ENCODE measurements around the gene UBL4B.

UBL4B gene

DNA sequence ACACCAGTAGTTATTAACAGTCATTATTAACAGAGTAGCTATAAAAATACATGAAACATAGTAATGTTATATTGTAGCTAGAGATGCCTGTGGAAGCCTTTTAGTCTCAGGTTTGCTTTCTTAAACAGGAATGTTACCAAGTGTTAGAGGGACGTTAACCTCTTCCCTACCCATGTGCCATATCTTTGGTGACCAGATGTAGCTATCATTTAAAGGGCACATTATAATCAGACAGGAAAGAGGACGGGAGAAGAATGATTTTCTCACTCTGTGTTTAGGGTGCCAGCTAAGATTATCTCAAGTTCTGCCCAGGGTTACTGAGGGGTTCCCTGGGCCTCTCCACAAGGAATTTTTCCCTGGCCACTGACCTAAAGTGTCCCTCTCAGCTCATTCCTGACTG, 20.9 kb upstream of the UBL4B start:
- POLR2A ChIA-PET: no interaction called here
- peaks cover 0 to 19% (median 8%) of the 10 kb centered on the region in 5 experiments for H3K27me3 ChIP-seq (replicated peaks in 2 of 5; ENCODE audit: control insufficient read depth in 4 of 5, insufficient read depth in 5 of 5, low read length in 4 of 5)
- WGBS (ENCODE audit: insufficient coverage): 78% methylated on average over 2 of the region's 2 CpGs
- no peak overlapping the region for H3K4me3 ChIP-seq (ENCODE audit: control insufficient read depth in 1 of 7, extremely low read depth in 1 of 7, insufficient read depth in 4 of 7, low read depth in 2 of 7, low read length in 6 of 7)
- no peak overlapping the region for H3K27ac ChIP-seq (ENCODE audit: insufficient read depth in 1 of 2, low read depth in 1 of 2, low read length in 2 of 2, poor library complexity in 1 of 2, severe bottlenecking in 2 of 2)
- H3K36me3 ChIP-seq (ENCODE audit: control insufficient read depth in 4 of 4, insufficient read depth in 4 of 4, low read length in 3 of 4): no peaks in the 10 kb centered on the region
- DNase-seq: no peak
- CTCF ChIA-PET: interaction anchor here (0.8 to 7.8 kb wide), 10 partner anchors 10 to 71 kb away, joined by 3 to 176 read pairs (median 10); partner anchors contain the start of genes ALX3 and UBL4B
- peaks cover 0 to 3% (median 0%) of the 10 kb centered on the region in 5 experiments for H3K9me3 ChIP-seq (ENCODE audit: control extremely low read depth in 1 of 5, control insufficient read depth in 4 of 5, insufficient read depth in 2 of 5, low read depth in 1 of 5, low read length in 4 of 5)
- H3K4me1 ChIP-seq (ENCODE audit: control extremely low read depth in 1 of 4, control insufficient read depth in 4 of 4, insufficient read depth in 4 of 4, low read length in 3 of 4): peaks cover 0 to 7% (median 4%) of the 10 kb centered on the region in 4 experiments

GRCh38 chr1:110091791-110092190, 20.5 kb upstream of the UBL4B start:
- no peak for DNase-seq
- Histone ChIP-seq H3K9me3 (ENCODE audit: control extremely low read depth in 1 of 5, control insufficient read depth in 4 of 5, insufficient read depth in 2 of 5, low read depth in 1 of 5, low read length in 4 of 5) (peaks cover 0 to 3% (median 0%) of the 10 kb centered on the region in 5 experiments), H3K36me3 (ENCODE audit: control insufficient read depth in 4 of 4, insufficient read depth in 4 of 4, low read length in 3 of 4) (no peaks in the 10 kb centered on the region), H3K4me3 (ENCODE audit: control insufficient read depth in 1 of 7, extremely low read depth in 1 of 7, insufficient read depth in 4 of 7, low read depth in 2 of 7, low read length in 6 of 7) (no peak overlapping the region), H3K27me3 (replicated peaks in 2 of 5; ENCODE audit: control insufficient read depth in 4 of 5, insufficient read depth in 5 of 5, low read length in 4 of 5) (peaks cover 0 to 16% (median 4%) of the 10 kb centered on the region in 5 experiments), H3K27ac (ENCODE audit: insufficient read depth in 1 of 2, low read depth in 1 of 2, low read length in 2 of 2, poor library complexity in 1 of 2, severe bottlenecking in 2 of 2) (no peak overlapping the region), H3K4me1 (ENCODE audit: control extremely low read depth in 1 of 4, control insufficient read depth in 4 of 4, insufficient read depth in 4 of 4, low read length in 3 of 4) (peaks cover 0 to 7% (median 4%) of the 10 kb centered on the region in 4 experiments)
- 100% methylated on average over 3 of the region's 3 CpGs for WGBS (ENCODE audit: insufficient coverage)
- ChIA-PET POLR2A (no interaction called here), CTCF (interaction anchor here (0.8 to 7.8 kb wide), 10 partner anchors 10 to 71 kb away, joined by 3 to 176 read pairs (median 10); partner anchors contain the start of genes ALX3 and UBL4B)

- Histone ChIP-seq H3K9me3 (ENCODE audit: control extremely low read depth in 1 of 5, control insufficient read depth in 4 of 5, insufficient read depth in 2 of 5, low read depth in 1 of 5, low read length in 4 of 5) (peaks cover 0 to 3% (median 0%) of the 10 kb centered on the region in 5 experiments), H3K36me3 (ENCODE audit: control insufficient read depth in 4 of 4, insufficient read depth in 4 of 4, low read length in 3 of 4) (no peaks in the 10 kb centered on the region), H3K4me1 (ENCODE audit: control extremely low read depth in 1 of 4, control insufficient read depth in 4 of 4, insufficient read depth in 4 of 4, low read length in 3 of 4) (peaks cover 0 to 7% (median 4%) of the 10 kb centered on the region in 4 experiments), H3K4me3 (ENCODE audit: control insufficient read depth in 1 of 7, extremely low read depth in 1 of 7, insufficient read depth in 4 of 7, low read depth in 2 of 7, low read length in 6 of 7) (no peak overlapping the region), H3K27me3 (replicated peaks in 2 of 5; ENCODE audit: control insufficient read depth in 4 of 5, insufficient read depth in 5 of 5, low read length in 4 of 5) (peaks cover 0 to 13% (median 0%) of the 10 kb centered on the region in 5 experiments), H3K27ac (ENCODE audit: insufficient read depth in 1 of 2, low read depth in 1 of 2, low read length in 2 of 2, poor library complexity in 1 of 2, severe bottlenecking in 2 of 2) (no peak overlapping the region)
- no peak for DNase-seq
- ChIA-PET CTCF (interaction anchor here (4.4 to 7.8 kb wide), 2 partner anchors 11 to 40 kb away, joined by 31 to 176 read pairs; no protein-coding TSS in a partner anchor), POLR2A (no interaction called here)
- 100% methylated on average over 2 of the region's 2 CpGs for WGBS (ENCODE audit: insufficient coverage)
Measured at GRCh38 chr1:110092991-110093390, 19.3 kb upstream of the UBL4B start.

GRCh38 chr1:110094931-110095654, 17.1 kb upstream of the UBL4B start:
- H3K27ac ChIP-seq (ENCODE audit: insufficient read depth in 1 of 2, low read depth in 1 of 2, low read length in 2 of 2, poor library complexity in 1 of 2, severe bottlenecking in 2 of 2): no peak overlapping the region
- H3K36me3 ChIP-seq (ENCODE audit: control insufficient read depth in 4 of 4, insufficient read depth in 4 of 4, low read length in 3 of 4): no peaks in the 10 kb centered on the region
- H3K4me1 ChIP-seq (ENCODE audit: control extremely low read depth in 1 of 4, control insufficient read depth in 4 of 4, insufficient read depth in 4 of 4, low read length in 3 of 4): no peaks in the 10 kb centered on the region
- no peak for DNase-seq
- H3K27me3 ChIP-seq (replicated peaks in 2 of 5; ENCODE audit: control insufficient read depth in 4 of 5, insufficient read depth in 5 of 5, low read length in 4 of 5): peaks cover 0 to 13% (median 0%) of the 10 kb centered on the region in 5 experiments
- ChIA-PET CTCF (interaction anchor here (1.1 to 4.8 kb wide), 2 partner anchors 11 to 41 kb away, joined by 4 to 20 read pairs; no protein-coding TSS in a partner anchor), POLR2A (no interaction called here)
- H3K4me3 ChIP-seq (ENCODE audit: control insufficient read depth in 1 of 7, extremely low read depth in 1 of 7, insufficient read depth in 4 of 7, low read depth in 2 of 7, low read length in 6 of 7): no peak overlapping the region
- 94% methylated on average over 5 of the region's 7 CpGs for WGBS (ENCODE audit: insufficient coverage)
- peaks cover 0 to 3% (median 0%) of the 10 kb centered on the region in 5 experiments for H3K9me3 ChIP-seq (ENCODE audit: control extremely low read depth in 1 of 5, control insufficient read depth in 4 of 5, insufficient read depth in 2 of 5, low read depth in 1 of 5, low read length in 4 of 5)

GRCh38 chr1:110097507-110098221, 14.6 kb upstream of the UBL4B start:
- WGBS (ENCODE audit: insufficient coverage): 89% methylated on average over 11 of the region's 11 CpGs
- no peak for DNase-seq
- H3K4me3 ChIP-seq (ENCODE audit: control insufficient read depth in 1 of 7, extremely low read depth in 1 of 7, insufficient read depth in 4 of 7, low read depth in 2 of 7, low read length in 6 of 7): no peak overlapping the region
- H3K9me3 ChIP-seq (ENCODE audit: control extremely low read depth in 1 of 5, control insufficient read depth in 4 of 5, insufficient read depth in 2 of 5, low read depth in 1 of 5, low read length in 4 of 5): peaks cover 0 to 3% (median 0%) of the 10 kb centered on the region in 5 experiments
- no peaks in the 10 kb centered on the region for H3K36me3 ChIP-seq (ENCODE audit: control insufficient read depth in 4 of 4, insufficient read depth in 4 of 4, low read length in 3 of 4)
- H3K4me1 ChIP-seq (ENCODE audit: control extremely low read depth in 1 of 4, control insufficient read depth in 4 of 4, insufficient read depth in 4 of 4, low read length in 3 of 4): peaks cover 0 to 9% (median 2%) of the 10 kb centered on the region in 4 experiments
- H3K27me3 ChIP-seq (replicated peaks in 2 of 5; ENCODE audit: control insufficient read depth in 4 of 5, insufficient read depth in 5 of 5, low read length in 4 of 5): peaks cover 0 to 10% (median 0%) of the 10 kb centered on the region in 5 experiments
- POLR2A ChIA-PET: no interaction called here
- CTCF ChIA-PET: interaction anchor here (1.0 to 11.9 kb wide), 7 partner anchors 8 to 45 kb away, joined by 3 to 221 read pairs (median 4); partner anchors contain the start of gene UBL4B
- H3K27ac ChIP-seq (ENCODE audit: insufficient read depth in 1 of 2, low read depth in 1 of 2, low read length in 2 of 2, poor library complexity in 1 of 2, severe bottlenecking in 2 of 2): no peak overlapping the region

- WGBS (ENCODE audit: insufficient coverage): 93% methylated on average over 9 of the region's 9 CpGs
- CTCF ChIA-PET: interaction anchor here (1.0 to 11.9 kb wide), 7 partner anchors 7 to 46 kb away, joined by 3 to 221 read pairs (median 4); partner anchors contain the start of gene UBL4B
- DNase-seq: no peak
- Histone ChIP-seq H3K4me3 (ENCODE audit: control insufficient read depth in 1 of 7, extremely low read depth in 1 of 7, insufficient read depth in 4 of 7, low read depth in 2 of 7, low read length in 6 of 7) (no peak overlapping the region), H3K4me1 (ENCODE audit: control extremely low read depth in 1 of 4, control insufficient read depth in 4 of 4, insufficient read depth in 4 of 4, low read length in 3 of 4) (peaks cover 0 to 9% (median 2%) of the 10 kb centered on the region in 4 experiments), H3K27ac (ENCODE audit: insufficient read depth in 1 of 2, low read depth in 1 of 2, low read length in 2 of 2, poor library complexity in 1 of 2, severe bottlenecking in 2 of 2) (no peak overlapping the region), H3K36me3 (ENCODE audit: control insufficient read depth in 4 of 4, insufficient read depth in 4 of 4, low read length in 3 of 4) (no peaks in the 10 kb centered on the region), H3K27me3 (replicated peaks in 2 of 5; ENCODE audit: control insufficient read depth in 4 of 5, insufficient read depth in 5 of 5, low read length in 4 of 5) (peaks cover 0 to 10% (median 0%) of the 10 kb centered on the region in 5 experiments), H3K9me3 (ENCODE audit: control extremely low read depth in 1 of 5, control insufficient read depth in 4 of 5, insufficient read depth in 2 of 5, low read depth in 1 of 5, low read length in 4 of 5) (peaks cover 0 to 3% (median 0%) of the 10 kb centered on the region in 5 experiments)
- POLR2A ChIA-PET: no interaction called here
Measured at GRCh38 chr1:110098222-110099026, 13.8 kb upstream of the UBL4B start.
